ENCODE measurements around the gene SLC35F3.

The SLC35F3 gene

GRCh38 chr1:234216116-234216703, 311.7 kb downstream of the SLC35F3 start:
- Histone ChIP-seq H3K4me3 (ENCODE audit: low read depth in 1 of 2, low read length in 1 of 2) (no peak overlapping the region), H3K4me1 (ENCODE audit: control insufficient read depth in 1 of 2, insufficient read depth in 1 of 2, low read depth in 1 of 2, low read length in 1 of 2) (peaks cover 16 to 23% of the 10 kb centered on the region in 2 experiments), H3K9me3 (no peaks in the 10 kb centered on the region), H3K27me3 (peaks cover 39% of the 10 kb centered on the region), H3K36me3 (no peaks in the 10 kb centered on the region), H3K27ac (no peak overlapping the region)
- no peak for TF ChIP-seq CTCF (IDR thresholded peaks at IDR 0.05)

GRCh38 chr1:234217316-234217840, 312.9 kb downstream of the SLC35F3 start:
- Histone ChIP-seq H3K4me1 (ENCODE audit: control insufficient read depth in 1 of 2, insufficient read depth in 1 of 2, low read depth in 1 of 2, low read length in 1 of 2) (peaks cover 16 to 23% of the 10 kb centered on the region in 2 experiments), H3K27me3 (peaks cover 41% of the 10 kb centered on the region), H3K4me3 (ENCODE audit: low read depth in 1 of 2, low read length in 1 of 2) (no peak overlapping the region), H3K27ac (no peak overlapping the region), H3K36me3 (no peaks in the 10 kb centered on the region), H3K9me3 (no peaks in the 10 kb centered on the region)
- no peak for TF ChIP-seq CTCF (IDR thresholded peaks at IDR 0.05)

GRCh38 chr1:234218078-234218477, 313.6 kb downstream of the SLC35F3 start:
- Histone ChIP-seq H3K4me1 (ENCODE audit: control insufficient read depth in 1 of 2, insufficient read depth in 1 of 2, low read depth in 1 of 2, low read length in 1 of 2) (peaks cover 16 to 21% of the 10 kb centered on the region in 2 experiments), H3K4me3 (ENCODE audit: low read depth in 1 of 2, low read length in 1 of 2) (no peak overlapping the region), H3K27me3 (peaks cover 48% of the 10 kb centered on the region), H3K9me3 (no peaks in the 10 kb centered on the region), H3K36me3 (no peaks in the 10 kb centered on the region), H3K27ac (no peak overlapping the region)
- no peak for TF ChIP-seq CTCF (IDR thresholded peaks at IDR 0.05)

GRCh38 chr1:234219711-234220110, 315.2 kb downstream of the SLC35F3 start:
- H3K4me3 ChIP-seq (ENCODE audit: low read depth in 1 of 2, low read length in 1 of 2): no peak overlapping the region
- no peaks in the 10 kb centered on the region for H3K9me3 ChIP-seq
- H3K4me1 ChIP-seq (ENCODE audit: control insufficient read depth in 1 of 2, insufficient read depth in 1 of 2, low read depth in 1 of 2, low read length in 1 of 2): peaks cover 5% of the 10 kb centered on the region in 2 experiments
- no peak overlapping the region for H3K27ac ChIP-seq
- peaks cover 40% of the 10 kb centered on the region for H3K27me3 ChIP-seq
- TF ChIP-seq CTCF (IDR thresholded peaks at IDR 0.05): no peak
- no peaks in the 10 kb centered on the region for H3K36me3 ChIP-seq

GRCh38 chr1:234221601-234222000, 317.1 kb downstream of the SLC35F3 start:
- Histone ChIP-seq H3K4me1 (ENCODE audit: control insufficient read depth in 1 of 2, insufficient read depth in 1 of 2, low read depth in 1 of 2, low read length in 1 of 2) (no peaks in the 10 kb centered on the region), H3K27me3 (peaks cover 21% of the 10 kb centered on the region), H3K36me3 (no peaks in the 10 kb centered on the region), H3K4me3 (ENCODE audit: low read depth in 1 of 2, low read length in 1 of 2) (no peak overlapping the region), H3K27ac (no peak overlapping the region), H3K9me3 (no peaks in the 10 kb centered on the region)
- TF ChIP-seq CTCF (IDR thresholded peaks at IDR 0.05): no peak
